ENCODE measurements around the gene SERF2. TPM values are rescaled to one million over a fixed set of nuclear protein-coding genes. Genes with fewer than 3 reads are reported as not detected.

Gene SERF2
- total RNA-seq: 606 and 821 TPM in 2 replicates

DNA sequence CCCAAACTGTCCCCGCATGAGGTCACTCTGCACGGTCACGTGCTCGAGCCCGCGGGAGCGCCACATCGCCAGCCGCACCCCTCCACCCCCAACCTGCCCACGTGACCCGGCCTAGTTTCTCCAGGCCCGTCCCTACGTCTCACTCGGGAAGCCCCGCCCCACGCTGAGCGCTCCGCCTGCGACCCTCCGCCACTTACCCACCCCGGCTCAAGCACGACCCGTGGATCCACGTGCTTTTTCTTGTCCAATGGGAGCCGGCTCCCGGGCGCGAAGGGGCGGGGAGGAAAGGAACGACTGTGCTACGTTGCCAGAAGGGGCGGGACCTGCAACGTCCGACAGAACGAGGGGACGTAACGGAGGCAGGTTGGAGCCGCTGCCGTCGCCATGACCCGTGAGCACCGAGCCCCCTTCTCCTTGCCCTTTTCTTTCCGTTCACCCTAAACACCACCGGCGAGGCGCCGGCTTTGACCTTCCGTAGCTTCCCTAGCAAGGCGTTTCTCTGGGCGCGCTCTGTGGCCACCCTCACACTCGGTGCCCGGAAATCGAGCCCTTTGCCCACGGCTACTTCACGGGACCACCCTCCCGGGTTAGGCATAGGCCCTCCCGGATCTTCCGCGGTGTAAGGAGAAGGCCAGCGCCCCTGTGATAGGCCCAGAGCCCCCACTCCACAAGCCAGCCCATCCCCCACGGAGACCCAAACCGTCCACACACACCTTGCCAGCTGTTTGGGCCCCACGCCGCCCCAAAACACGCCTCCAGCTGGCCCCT is at the start of gene SERF2:
TSS of gene SERF2 (plus strand) at position 328 of the 768 bp plus-strand sequence. CDS start at position 385, 57 bp downstream.

DNA sequence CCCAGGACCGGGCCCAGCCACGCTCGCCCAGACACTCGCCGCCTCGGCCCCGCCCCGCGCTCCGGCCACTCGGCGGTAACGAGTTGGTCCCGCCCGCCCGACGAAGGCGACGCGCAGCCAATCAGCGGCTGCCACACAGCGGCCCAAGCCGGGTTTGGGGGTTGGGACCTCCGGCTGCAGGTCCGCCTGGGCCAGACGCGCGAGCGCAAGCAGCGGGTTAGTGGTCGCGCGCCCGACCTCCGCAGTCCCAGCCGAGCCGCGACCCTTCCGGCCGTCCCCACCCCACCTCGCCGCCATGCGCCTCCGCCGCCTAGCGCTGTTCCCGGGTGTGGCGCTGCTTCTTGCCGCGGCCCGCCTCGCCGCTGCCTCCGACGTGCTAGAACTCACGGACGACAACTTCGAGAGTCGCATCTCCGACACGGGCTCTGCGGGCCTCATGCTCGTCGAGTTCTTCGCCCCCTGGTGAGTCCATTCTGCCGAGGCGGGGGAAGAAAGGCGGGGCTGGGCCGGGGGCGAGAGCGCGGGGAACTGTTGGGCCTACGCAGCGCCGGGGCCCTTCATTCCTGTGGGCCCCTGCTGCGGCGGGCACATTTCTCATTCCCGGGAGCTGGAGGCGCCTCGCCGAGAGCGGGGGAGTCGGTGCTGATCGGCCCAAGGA is 45.7 kb upstream of the SERF2 start, which contains the start of gene PDIA3:
TSS of gene PDIA3 (plus strand) at position 194 of the 658 bp plus-strand sequence. CDS start at position 296, 102 bp downstream.

DNA sequence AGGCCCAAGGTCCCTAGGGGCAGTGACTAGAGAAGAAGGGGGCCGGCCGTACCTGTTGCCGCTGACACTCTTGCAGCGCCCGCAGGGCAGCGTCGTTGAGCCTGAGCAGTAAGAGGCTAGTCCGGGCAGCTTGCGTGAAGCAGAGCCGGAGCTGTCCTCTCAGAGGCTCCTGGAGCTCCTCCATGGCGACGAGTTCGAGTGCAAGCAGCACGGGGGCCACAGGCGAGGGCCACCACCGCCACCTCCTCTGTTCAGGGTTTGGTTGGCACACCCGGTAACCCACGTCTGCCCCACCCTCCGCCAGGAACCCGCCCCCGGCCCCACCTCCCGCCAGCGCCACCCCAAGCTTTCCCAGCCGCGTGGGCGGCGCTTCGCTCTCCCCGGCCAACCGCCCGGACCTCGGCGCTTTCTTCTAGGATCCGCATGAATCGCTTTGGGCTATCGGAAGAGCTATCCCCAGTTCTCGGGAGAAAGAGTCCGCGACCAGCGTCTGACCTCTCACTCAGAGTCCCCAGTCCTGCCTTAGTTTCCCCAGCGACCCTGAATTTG is 15.3 kb upstream of the SERF2 start, which contains the start of gene ELL3:
TSS of gene ELL3 (minus strand) at position 249 of the 549 bp plus-strand sequence. CDS start at position 184, 65 bp downstream.

DNA sequence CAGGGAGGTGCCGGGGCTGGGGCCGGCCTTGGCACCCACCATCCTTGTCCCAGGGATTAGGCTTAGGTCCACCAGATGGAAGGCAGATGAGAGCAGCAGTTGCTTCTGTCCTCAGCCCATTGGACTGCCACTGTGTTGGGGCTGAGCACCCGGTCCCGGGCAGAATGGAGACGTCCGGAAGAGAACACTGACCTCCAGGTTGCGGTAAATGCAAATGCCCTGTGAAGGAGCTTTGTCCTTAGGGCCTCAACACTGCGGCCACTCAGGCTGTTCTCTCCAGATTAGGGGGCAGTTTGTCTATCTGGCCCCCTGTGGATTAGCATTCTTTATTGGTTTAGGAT is 7.8 kb downstream of the SERF2 start, which contains the start of gene SERINC4:
TSS of gene SERINC4 (minus strand) at position 276 of the 341 bp plus-strand sequence. CDS start at position 42, 234 bp downstream.

DNA sequence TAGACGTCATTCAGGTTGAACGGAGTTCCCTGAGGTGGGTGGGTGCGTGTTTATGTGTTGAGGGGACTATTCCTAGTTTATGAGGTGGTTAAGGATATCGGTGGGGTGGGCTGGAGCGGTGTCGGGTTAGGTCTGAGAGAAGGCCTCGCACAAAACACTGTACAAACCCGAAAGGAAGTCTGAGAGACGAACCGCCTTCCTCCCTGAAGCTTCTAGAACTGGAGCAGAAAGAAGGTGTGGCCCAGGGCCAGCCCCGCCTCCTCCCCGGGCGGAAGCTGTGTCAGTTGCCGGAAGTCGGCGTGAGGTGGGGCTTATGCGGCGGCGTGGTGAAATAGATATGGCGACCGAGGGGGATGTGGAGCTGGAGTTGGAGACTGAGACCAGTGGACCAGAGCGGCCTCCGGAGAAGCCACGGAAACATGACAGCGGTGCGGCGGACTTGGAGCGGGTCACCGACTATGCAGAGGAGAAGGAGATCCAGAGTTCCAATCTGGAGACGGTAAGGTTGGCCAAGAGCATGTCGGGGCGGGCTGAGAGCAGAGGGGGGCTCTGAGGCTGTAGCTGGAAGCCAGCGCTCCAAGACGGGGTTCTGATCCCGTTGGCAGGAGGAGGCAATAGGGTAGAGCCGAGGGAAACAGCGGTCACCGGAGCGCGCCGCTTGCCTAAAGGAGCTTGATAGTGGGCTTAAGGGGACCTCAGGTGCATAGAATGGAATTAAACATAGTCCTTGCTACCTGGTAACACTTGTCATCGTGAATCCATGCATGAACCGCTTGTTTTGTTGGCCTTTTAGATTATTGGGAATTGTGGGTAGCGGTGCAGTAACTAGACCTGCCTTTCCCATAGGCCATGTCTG is 8.4 kb downstream of the SERF2 start, which contains the start of gene HYPK:
TSS of gene HYPK (plus strand) at position 314 of the 856 bp plus-strand sequence. CDS start at position 338, 24 bp downstream.

DNA sequence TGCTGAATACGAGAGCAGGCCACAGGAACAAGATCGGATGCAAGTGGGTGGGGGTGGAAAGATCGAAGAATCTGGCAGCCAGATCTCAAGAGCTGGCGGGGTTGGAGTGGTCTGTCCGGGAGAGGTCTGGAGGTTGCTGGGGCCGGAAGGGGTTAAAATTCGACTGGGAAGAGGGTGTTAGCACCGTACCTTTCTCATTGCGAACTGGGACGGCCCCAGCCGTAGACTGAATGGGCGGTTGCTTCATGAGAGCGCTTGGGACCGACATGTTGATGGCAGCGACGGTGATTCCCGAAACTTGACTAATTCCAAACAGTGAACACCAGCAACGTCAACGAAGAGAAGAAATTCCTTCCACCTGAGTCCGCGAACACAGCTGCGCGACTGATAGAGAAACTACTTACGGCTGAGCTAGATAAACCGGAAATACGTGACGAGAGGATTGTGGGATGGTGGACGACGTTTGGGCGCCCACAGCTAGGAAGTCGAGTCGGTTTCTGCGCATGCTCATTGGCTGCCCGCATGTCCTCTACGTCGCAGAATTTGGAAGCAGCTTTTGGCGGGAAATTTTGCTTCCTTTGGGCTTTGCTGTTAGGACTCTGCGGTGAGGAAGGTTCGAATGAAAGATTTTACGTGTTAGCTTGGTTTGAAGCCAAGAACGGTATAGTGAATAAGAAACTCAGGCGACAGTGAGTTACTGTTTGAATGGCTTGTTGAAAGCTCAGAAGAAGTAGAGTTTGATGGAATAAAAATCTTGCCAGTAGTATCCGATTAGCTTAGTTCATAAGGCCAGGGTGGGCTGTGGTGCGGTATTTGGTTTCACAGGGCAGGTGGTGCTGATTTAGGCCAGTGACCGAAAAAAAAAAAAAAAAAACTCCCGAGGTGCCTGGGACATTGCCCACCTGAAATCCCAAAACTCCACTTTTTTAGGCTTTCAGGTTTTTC is 32.5 kb downstream of the SERF2 start, which contains the start of gene MFAP1:
TSS of gene MFAP1 (minus strand) at position 389 of the 945 bp plus-strand sequence. CDS start at position 268, 121 bp downstream.

DNA sequence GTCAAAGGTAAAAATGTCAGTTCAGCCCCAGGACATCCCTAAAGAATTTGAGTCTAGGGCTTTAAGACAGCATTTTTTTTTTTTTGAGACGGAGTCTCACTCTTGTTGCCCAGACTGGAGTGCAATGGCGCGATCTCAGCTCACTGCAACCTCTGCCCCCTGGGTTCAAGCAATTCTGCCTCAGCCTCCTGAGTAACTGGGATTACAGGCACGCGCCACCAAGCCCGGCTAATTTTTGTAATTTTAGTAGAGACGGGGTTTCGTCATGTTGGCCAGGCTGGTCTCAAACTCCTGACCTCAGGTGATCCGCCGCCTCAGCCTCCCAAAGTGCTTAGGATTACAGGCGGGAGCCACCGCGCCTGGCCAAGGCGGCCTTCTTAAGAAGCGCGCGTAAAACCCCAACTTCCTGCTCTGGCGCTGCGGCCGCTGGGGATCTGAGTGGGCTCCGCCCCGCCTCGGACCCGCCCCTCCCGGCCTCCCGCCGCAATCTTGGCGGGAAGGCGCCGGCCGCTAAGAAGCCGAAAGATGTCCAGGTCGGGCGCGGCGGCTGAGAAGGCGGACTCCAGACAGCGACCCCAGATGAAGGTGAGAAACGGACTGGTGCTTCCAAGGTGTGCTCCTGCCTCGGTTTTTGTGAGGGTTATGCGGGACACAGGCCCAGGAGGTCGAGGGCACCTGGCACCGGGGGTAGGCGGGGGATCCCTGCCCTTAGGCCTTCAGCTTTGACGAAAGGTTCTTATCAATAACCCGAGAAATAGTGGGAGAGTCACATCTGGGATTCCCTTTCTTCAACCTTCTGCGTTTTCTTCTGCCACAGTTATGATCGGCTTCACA is 34.6 kb downstream of the SERF2 start, which contains the start of gene WDR76:
TSS of gene WDR76 (plus strand) at position 495 of the 834 bp plus-strand sequence. CDS start at position 526, 31 bp downstream.

Small RNA genes within 50 kb of the gene (small RNA-seq; reads per million reads assigned to genes)
- gene MIR1282: not detected

Other genes starting within 250 kb of the SERF2 start
- 16.9 and 17.5 TPM in 2 replicates for gene PPIP5K1, start 202.1 kb upstream of the SERF2 start, total RNA-seq
- gene CKMT1B, start 198.3 kb upstream of the SERF2 start, total RNA-seq: 0.39 and 0.54 TPM in 2 replicates
- gene STRC, start 173.5 kb upstream of the SERF2 start, total RNA-seq: 0.33 and 0.79 TPM in 2 replicates
- 0.43 and 1.6 TPM in 2 replicates for gene CATSPER2, start 143.5 kb upstream of the SERF2 start, total RNA-seq
- 1.6 and 2.3 TPM in 2 replicates for gene CKMT1A, start 98.5 kb upstream of the SERF2 start, total RNA-seq
- 168 and 173 TPM in 2 replicates for gene PDIA3, start 45.9 kb upstream of the SERF2 start, total RNA-seq
- gene ELL3, start 15.4 kb upstream of the SERF2 start, total RNA-seq: 2.9 and 5.5 TPM in 2 replicates
- 0.39 TPM in 1 of 2 replicates, not detected in the other for gene SERINC4, start 7.9 kb downstream of the SERF2 start, total RNA-seq
- 4.6 and 9.4 TPM in 2 replicates for gene HYPK, start 8.3 kb downstream of the SERF2 start, total RNA-seq
- gene MFAP1, start 32.4 kb downstream of the SERF2 start, total RNA-seq: 15.8 and 25.1 TPM in 2 replicates
- 7.9 and 9.0 TPM in 2 replicates for gene WDR76, start 34.7 kb downstream of the SERF2 start, total RNA-seq